Urinary bladder (tissue), 2 donors: ENCODE measurements around the gene TNFRSF6B. TPM values are rescaled to one million over a fixed set of nuclear protein-coding genes. Genes with fewer than 3 reads are reported as not detected.

Experiments
- polyA plus RNA-seq: library from polyadenylated mRNA; stranded (reverse); fragments of 200-250 nt; gene quantifications from one replicate; pipeline ENCODE4 v1.2.3, GENCODE V29; 2013
- small RNA-seq: library from RNA; depleted of rRNA; stranded (forward); fragments of <200 nt; gene quantifications from one replicate; pipeline ENCODE3, GENCODE V24; 2014
- total RNA-seq: library from RNA; depleted of rRNA; stranded (reverse); fragments of >200 nt; gene quantifications from one replicate; pipeline ENCODE4 v1.2.3, GENCODE V29; 2014
- donor health status: healthy.

Gene TNFRSF6B
- total and polyA plus RNA-seq, 2 donors, result 0.42 to 35.6 TPM

Small RNA genes lying within 50 kb of the gene (small RNA-seq; reads per million reads assigned to genes)
- gene LIME1, result not detected
- not detected for gene TNFRSF6B

Other genes starting within 250 kb of the TNFRSF6B start
- gene KCNQ2, start 224.0 kb upstream of the TNFRSF6B start, total RNA-seq, result 2.1 TPM
- 0.14 TPM for gene KCNQ2, start 224.0 kb upstream of the TNFRSF6B start, polyA plus RNA-seq
- 11.2 TPM for gene EEF1A2, start 197.6 kb upstream of the TNFRSF6B start, total RNA-seq
- gene EEF1A2, start 197.6 kb upstream of the TNFRSF6B start, polyA plus RNA-seq, result 5.1 TPM
- 44.7 TPM for gene PPDPF, start 175.9 kb upstream of the TNFRSF6B start, total RNA-seq
- gene PPDPF, start 175.9 kb upstream of the TNFRSF6B start, polyA plus RNA-seq, result 545 TPM
- gene PTK6, start 159.3 kb upstream of the TNFRSF6B start, total RNA-seq, result 2.8 TPM
- 3.4 TPM for gene PTK6, start 159.3 kb upstream of the TNFRSF6B start, polyA plus RNA-seq
- gene SRMS, start 148.9 kb upstream of the TNFRSF6B start, total RNA-seq, result 0.48 TPM
- gene SRMS, start 148.9 kb upstream of the TNFRSF6B start, polyA plus RNA-seq, result not detected
- 0.63 TPM for gene FNDC11, start 142.5 kb upstream of the TNFRSF6B start, total RNA-seq
- gene FNDC11, start 142.5 kb upstream of the TNFRSF6B start, polyA plus RNA-seq, result 0.98 TPM
- 19.9 TPM for gene HELZ2, start 122.4 kb upstream of the TNFRSF6B start, total RNA-seq
- gene HELZ2, start 122.4 kb upstream of the TNFRSF6B start, polyA plus RNA-seq, result 15.5 TPM
- gene GMEB2, start 69.6 kb upstream of the TNFRSF6B start, total RNA-seq, result 7.7 TPM
- 12.1 TPM for gene GMEB2, start 69.6 kb upstream of the TNFRSF6B start, polyA plus RNA-seq
- gene STMN3, start 43.2 kb upstream of the TNFRSF6B start, total RNA-seq, result 17.7 TPM
- 44.7 TPM for gene STMN3, start 43.2 kb upstream of the TNFRSF6B start, polyA plus RNA-seq
- gene RTEL1, start 38.3 kb upstream of the TNFRSF6B start, total RNA-seq, result 13.3 TPM
- gene RTEL1, start 38.3 kb upstream of the TNFRSF6B start, polyA plus RNA-seq, result 12.3 TPM
- gene ARFRP1, start 11.3 kb downstream of the TNFRSF6B start, total RNA-seq, result 17.9 TPM
- gene ARFRP1, start 11.3 kb downstream of the TNFRSF6B start, polyA plus RNA-seq, result 40.8 TPM
- 11.0 TPM for gene ZGPAT, start 11.4 kb downstream of the TNFRSF6B start, total RNA-seq
- 30.7 TPM for gene ZGPAT, start 11.4 kb downstream of the TNFRSF6B start, polyA plus RNA-seq
- gene LIME1, start 40.0 kb downstream of the TNFRSF6B start, total RNA-seq, result 1.1 TPM
- 7.9 TPM for gene LIME1, start 40.0 kb downstream of the TNFRSF6B start, polyA plus RNA-seq
- 8.6 TPM for gene SLC2A4RG, start 43.1 kb downstream of the TNFRSF6B start, total RNA-seq
- 106 TPM for gene SLC2A4RG, start 43.1 kb downstream of the TNFRSF6B start, polyA plus RNA-seq
- 10.6 TPM for gene ZBTB46, start 134.6 kb downstream of the TNFRSF6B start, total RNA-seq
- 6.7 TPM for gene ZBTB46, start 134.6 kb downstream of the TNFRSF6B start, polyA plus RNA-seq
- gene ABHD16B, start 164.8 kb downstream of the TNFRSF6B start, total RNA-seq, result not detected
- 0.68 TPM for gene ABHD16B, start 164.8 kb downstream of the TNFRSF6B start, polyA plus RNA-seq
- 53.7 TPM for gene TPD52L2, start 168.6 kb downstream of the TNFRSF6B start, total RNA-seq
- 132 TPM for gene TPD52L2, start 168.6 kb downstream of the TNFRSF6B start, polyA plus RNA-seq
- 18.7 TPM for gene DNAJC5, start 198.5 kb downstream of the TNFRSF6B start, total RNA-seq
- 31.8 TPM for gene DNAJC5, start 198.5 kb downstream of the TNFRSF6B start, polyA plus RNA-seq